GM06990 (cell line): ENCODE data around the gene WNT1.

Source experiments
- DNase-seq: peaks from one replicate; pipeline ENCODE4 v3.0.0-alpha.2; 2011; ENCODE audit not compliant: insufficient read length; ENCODE audit errors: extremely low read depth
- H3K27me3 ChIP-seq: replicated peaks from 2 replicates; pipeline ENCODE4 v1.6.0; 2011; ENCODE audit warnings: low read length; ENCODE audit not compliant: control insufficient read depth, insufficient read depth
- H3K36me3 ChIP-seq: 2 replicates; pipeline ENCODE4 v1.5.1; 2011; ENCODE audit warnings: low read length; ENCODE audit not compliant: control insufficient read depth, insufficient read depth
- H3K4me3 ChIP-seq: replicated peaks from 2 replicates; pipeline ENCODE4 v1.5.1; 2011; ENCODE audit warnings: low read depth, mild to moderate bottlenecking, control low read depth, low read length
- CTCF ChIP-seq: IDR thresholded peaks from 2 replicates; pipeline ENCODE4 v1.5.1; 2011; ENCODE audit warnings: low read length, control low read depth, mild to moderate bottlenecking, inconsistent platforms; ENCODE audit not compliant: insufficient read depth, poor library complexity, severe bottlenecking

Gene WNT1

GRCh38 chr12:49000346-49000745, 22.2 kb downstream of the WNT1 start:
- no peak for DNase-seq
- Histone ChIP-seq H3K4me3 (no peak overlapping the region), H3K27me3 (peaks cover 1% of the 10 kb centered on the region; the same call in 1 of the 2 replicates), H3K36me3 (peaks cover 21% of the 10 kb centered on the region)
- TF ChIP-seq CTCF, result no peak

- H3K4me3 ChIP-seq, result no peak overlapping the region
- peaks cover 11% of the 10 kb centered on the region for H3K36me3 ChIP-seq
- no peak for TF ChIP-seq CTCF
- H3K27me3 ChIP-seq, result no peaks in the 10 kb centered on the region
- DNase-seq, result no peak
These were observed 30.8 kb downstream of the WNT1 start for GRCh38 chr12:49008943-49009342.

GRCh38 chr12:49010092-49010668, 32.1 kb downstream of the WNT1 start:
- no peak overlapping the region for H3K4me3 ChIP-seq
- TF ChIP-seq CTCF, result no peak
- peaks cover 7% of the 10 kb centered on the region for H3K36me3 ChIP-seq
- DNase-seq, result no peak
- H3K27me3 ChIP-seq, result no peaks in the 10 kb centered on the region

GRCh38 chr12:49012739-49013138, 34.6 kb downstream of the WNT1 start:
- TF ChIP-seq CTCF, result no peak
- Histone ChIP-seq H3K36me3 (peaks cover 5% of the 10 kb centered on the region), H3K4me3 (no peak overlapping the region), H3K27me3 (no peaks in the 10 kb centered on the region)
- no peak for DNase-seq

GRCh38 chr12:49013428-49013827, 35.3 kb downstream of the WNT1 start:
- Histone ChIP-seq H3K4me3 (no peak overlapping the region), H3K27me3 (no peaks in the 10 kb centered on the region), H3K36me3 (peaks cover 5% of the 10 kb centered on the region)
- no peak for DNase-seq
- no peak for TF ChIP-seq CTCF

GRCh38 chr12:49014547-49014946, 36.4 kb downstream of the WNT1 start:
- H3K36me3 ChIP-seq, result peaks cover 5% of the 10 kb centered on the region
- no peak overlapping the region for H3K4me3 ChIP-seq
- no peak for TF ChIP-seq CTCF
- no peak for DNase-seq
- no peaks in the 10 kb centered on the region for H3K27me3 ChIP-seq
